Measurements from ENCODE around the gene GATAD2A.

DNA sequence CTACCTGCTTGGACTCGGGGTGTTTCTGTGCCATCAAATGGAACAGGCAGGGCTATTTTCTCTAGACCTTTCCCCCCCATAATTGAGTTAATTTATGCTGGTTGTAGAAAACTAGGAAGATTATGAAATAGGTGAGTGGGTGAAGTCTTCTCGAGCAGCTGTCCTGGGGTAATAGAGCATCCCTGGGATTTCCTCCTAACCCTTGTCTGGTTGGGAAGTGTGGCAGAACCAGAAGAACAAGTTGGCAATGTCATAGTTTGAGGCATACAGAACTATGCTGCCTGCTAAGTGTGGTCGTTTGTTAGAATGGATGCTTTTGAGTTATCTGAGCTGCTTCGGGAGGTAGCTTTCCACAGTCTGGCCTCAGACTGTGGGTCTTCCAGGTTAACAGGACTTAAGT is 3.7 kb downstream of the GATAD2A start:
- TF ChIP-seq, protein P1, sequence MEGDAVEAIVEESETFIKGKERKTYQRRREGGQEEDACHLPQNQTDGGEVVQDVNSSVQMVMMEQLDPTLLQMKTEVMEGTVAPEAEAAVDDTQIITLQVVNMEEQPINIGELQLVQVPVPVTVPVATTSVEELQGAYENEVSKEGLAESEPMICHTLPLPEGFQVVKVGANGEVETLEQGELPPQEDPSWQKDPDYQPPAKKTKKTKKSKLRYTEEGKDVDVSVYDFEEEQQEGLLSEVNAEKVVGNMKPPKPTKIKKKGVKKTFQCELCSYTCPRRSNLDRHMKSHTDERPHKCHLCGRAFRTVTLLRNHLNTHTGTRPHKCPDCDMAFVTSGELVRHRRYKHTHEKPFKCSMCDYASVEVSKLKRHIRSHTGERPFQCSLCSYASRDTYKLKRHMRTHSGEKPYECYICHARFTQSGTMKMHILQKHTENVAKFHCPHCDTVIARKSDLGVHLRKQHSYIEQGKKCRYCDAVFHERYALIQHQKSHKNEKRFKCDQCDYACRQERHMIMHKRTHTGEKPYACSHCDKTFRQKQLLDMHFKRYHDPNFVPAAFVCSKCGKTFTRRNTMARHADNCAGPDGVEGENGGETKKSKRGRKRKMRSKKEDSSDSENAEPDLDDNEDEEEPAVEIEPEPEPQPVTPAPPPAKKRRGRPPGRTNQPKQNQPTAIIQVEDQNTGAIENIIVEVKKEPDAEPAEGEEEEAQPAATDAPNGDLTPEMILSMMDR (IDR thresholded peaks at IDR 0.05): no peak
- no peak for TF ChIP-seq POLR2A (IDR thresholded peaks at IDR 0.05)
